HG02973 (cell line): ENCODE measurements around the gene UGT1A9.

Experiments used
- ATAC-seq: cut with Tn5 transposase; IDR thresholded peaks from one replicate; pipeline ENCODE4 v1.9.1; 2021; ENCODE audit warnings: moderate library complexity; ENCODE audit not compliant: unreplicated experiment

The UGT1A9 gene

DNA sequence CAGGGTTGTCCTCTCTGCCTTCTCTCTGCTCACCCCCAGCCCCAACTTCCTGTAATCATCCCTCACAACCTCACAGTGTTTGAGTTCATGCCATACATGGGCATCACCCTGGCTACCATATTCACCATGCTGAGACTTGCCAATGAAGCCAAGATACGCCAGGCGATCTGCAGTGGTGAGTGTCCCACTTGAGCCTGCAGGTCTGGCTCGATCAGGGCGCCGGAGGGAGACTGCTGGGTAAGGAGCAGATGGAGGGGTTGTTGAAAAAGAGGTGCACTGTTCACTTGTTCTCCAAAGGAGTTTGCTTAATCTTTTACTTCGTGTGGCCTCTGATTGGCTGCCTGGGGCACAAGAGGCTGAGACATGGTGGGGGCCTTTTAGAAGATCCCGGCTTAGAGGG, 121.0 kb downstream of the UGT1A9 start:
- no peak for ATAC-seq

DNA sequence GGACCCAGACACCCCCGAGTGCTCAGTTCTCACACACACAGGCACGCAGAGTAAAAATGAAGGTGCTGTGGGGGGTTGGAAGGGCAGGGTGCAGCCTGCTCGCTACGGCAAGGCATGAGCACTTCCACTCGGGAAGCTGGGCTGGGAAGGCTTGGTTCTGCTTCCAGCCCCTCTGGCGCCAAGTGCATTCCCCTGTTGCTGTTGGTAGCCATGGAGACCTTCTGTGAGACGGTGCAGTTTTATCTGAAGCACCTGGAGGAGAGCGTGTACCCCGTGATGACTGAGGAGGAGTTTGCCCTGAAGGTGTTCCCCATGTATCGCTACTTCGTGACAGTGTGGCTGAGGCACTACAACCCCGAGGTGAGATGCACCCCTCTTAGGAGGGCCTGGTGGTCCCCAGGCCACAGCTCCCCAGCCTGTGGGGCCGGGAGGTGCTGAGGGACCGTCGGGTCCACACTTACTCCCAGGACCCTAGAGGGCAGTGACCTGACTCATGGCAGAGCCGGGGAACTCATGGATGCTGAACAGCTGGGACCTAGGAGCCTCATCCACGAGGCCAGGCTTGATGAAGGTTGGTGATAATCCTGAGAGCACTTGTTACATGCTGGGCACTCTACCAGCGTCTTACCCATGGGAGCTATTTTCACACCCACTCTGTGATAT, 121.9 kb downstream of the UGT1A9 start:
- no peak for ATAC-seq

DNA sequence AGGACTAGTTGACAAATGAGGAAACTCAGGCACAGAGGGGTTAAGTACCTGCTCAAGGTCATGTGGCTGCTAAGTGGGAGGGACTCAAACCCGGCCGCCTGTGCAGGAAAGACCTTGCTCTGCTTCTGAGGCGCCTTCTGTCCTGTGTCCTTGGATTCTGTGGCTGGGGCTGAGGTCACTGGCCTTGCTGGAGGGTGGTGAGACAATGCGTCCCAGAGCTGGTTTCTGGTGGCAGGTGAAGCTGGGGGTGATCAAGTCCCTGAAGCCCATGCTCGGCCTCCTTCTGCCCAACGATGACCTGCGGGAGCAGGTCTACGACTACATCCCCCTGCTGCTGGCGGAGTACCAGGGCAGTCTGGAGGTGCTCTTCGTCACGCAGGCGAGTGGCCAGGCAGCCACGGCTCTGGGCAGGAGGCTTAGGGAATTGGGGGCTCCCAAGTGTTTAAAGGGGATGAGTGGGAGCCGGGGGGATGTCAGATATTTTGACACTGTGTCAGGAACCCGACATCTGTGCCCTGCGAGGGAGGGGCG, 122.5 kb downstream of the UGT1A9 start:
- no peak for ATAC-seq

DNA sequence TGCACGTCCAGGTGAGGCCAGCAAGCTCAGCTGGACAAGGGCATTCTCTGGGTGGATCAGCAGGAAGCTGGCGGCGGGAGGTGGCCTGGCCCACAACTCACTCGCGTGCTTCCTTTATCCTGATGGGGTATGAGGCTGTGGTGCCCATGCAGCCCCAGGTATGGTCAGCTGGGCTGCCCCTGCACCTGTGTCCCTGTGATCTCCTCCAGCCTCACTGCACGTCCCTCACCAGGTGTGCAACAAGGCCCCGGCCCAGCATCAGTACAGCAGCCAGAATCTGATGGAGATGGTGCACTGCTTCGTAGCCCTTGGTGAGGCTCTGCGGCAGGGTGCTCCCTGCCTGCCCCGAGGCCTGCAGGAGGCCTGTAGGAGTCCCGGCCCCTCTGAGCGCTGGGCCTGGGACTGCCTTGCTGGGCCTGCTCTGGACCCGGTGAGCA, 124.1 kb downstream of the UGT1A9 start:
- ATAC-seq, result no peak

DNA sequence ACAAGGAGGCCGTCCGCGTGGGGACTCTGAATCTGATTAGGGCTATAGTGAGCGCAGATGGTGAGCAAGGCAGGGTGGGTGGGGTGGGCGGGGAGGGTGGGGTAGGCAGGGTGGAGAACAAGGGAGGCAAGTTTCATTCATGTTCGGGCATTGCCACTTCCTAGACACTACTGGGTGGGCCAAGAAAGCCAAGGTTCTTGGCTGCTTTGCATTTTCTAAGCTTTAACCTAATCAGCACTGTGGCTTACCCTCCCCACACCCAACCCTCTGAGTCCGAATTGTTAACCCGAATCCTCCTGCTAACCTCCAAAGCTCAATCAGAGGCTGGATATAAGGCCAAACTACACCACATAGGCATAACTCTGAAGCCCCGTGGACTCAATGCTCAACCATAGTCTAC, 124.6 kb downstream of the UGT1A9 start:
- ATAC-seq, result no peak

DNA sequence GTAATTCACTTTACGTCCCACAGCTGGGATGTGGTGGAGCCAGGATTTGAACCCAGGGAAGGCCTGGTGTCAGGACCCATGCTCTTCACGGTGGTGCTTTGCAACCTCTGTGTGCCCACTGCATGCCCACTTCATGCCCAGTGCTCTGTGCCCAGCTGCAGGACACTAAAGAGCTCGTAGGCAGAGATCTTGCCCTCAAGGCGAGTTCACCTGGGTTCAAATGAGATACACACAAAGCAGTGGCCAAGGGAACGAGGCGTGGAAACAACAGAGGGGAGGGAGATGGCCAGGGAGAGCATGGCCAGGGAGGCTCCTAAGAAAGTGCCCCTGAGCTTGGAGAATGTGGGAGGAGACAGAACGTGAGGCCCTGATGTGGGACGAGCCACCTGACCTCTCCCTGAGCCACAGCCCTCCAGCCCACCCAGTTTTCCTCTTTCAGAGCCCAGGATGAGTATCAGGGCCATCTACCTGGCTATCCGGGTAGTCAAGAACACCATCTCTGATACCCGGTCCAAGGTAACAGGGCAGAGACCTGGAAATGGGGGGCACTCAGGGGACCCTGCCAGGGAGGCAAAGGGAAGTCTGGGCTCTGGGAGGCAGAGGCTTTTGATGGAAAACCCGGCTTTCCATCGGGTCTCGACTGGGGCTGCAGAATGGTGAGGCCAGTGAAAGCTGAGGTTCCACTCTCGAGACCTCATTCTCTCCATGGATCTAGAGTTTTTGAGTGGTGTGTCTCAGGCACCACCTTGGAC, 126.8 kb downstream of the UGT1A9 start:
- no peak for ATAC-seq

DNA sequence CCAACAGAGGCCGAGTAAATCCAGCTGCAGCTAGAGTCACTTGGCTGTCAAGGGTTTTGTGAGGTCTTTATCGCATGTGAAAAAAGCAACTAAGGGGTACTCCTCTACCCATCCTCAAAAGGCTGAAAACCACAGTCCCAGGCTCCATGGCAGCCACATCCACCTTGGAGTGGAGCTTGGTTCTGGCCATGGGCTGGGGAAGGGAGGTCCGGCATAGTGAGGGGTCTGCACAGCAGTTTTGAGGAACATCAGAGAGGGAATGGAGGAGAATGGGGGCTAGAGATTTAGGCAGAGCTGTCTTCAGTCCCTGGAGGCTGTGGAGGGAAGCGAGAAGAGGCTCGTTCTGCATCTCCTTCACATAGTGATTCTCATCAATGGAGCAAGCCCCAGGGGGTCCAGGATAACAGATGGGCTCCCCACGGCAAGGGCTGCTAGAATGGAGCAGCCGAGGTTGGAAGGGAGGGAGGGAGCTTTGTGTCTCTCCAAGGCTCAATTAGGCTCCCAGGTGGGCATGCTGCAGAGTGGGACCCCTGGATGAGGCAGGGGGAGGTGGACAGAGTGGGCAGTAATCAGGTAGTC, 127.5 kb downstream of the UGT1A9 start:
- ATAC-seq, result no peak

DNA sequence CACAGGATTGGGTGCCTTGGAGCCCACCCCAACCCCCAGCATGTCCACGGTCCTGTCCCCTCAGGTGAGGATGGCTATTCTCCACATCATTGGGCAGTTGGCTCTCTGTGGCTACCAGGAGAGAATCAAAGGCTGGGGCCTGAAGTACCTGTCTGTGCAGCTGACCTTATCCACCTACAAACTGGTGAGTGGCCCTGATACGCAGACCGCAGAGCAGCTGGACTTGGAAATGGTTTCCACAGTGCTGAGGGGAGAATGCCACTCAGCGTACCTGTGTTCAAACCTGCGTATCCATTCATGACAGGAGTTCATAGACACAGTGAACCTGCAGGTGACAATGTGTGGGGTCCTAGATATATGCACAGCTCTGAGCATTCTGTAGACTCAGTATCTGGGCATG, 128.0 kb downstream of the UGT1A9 start:
- ATAC-seq, result no peak

DNA sequence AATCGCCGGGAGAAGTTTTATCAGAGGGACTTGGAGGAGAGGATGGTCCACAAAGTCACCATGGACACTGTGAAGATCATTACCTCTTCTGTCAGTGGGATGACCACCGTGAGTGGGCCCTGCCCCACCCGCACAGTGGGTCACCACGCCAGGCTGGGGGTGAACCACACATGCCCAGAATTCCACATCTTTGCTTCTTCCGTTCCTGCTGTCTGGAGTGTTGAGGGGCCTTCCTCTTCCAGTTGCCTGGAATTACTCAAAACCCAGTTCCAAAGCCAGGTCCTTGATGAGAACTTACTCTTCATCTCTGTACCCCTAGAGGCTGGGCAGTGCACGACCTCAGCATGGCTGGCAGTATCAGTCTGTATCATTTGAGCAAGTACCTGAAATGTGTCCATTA, 128.5 kb downstream of the UGT1A9 start:
- no peak for ATAC-seq

DNA sequence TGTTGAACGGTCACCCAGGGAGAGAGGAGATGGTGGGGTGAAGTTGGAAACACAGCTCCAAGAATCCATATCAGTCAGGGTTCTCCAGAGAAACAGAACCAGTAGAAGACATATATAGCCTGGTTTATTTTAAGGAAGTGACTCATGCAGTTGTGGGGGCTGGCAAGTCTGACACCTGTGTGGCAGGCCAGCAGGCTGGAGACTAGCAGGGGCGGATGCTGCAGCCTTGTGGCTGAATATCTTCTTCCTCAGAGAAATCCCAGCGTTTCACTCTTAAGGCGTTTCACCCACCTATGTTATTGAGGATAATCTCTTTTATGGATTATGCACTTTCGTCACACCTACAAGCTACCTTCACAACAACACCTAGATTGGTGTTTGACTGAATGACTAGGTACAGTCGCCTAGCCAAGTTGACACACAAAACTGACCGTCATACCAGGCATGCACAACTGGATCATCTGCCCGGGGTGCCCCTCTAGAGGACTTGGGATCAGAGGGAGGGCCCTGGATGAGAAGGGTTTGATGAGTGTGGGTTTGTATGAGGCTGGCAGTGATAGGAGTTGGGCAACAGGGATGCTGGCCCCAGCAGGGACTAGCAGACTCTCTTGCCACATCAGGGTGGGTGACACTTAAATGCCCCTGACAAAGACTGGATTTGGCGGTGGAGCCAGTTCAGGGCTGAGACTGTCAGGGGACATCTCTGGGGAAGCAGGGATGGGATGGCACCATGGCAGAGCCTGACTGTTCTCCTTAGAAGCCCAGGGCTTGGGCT, 129.8 kb downstream of the UGT1A9 start:
- no peak for ATAC-seq

DNA sequence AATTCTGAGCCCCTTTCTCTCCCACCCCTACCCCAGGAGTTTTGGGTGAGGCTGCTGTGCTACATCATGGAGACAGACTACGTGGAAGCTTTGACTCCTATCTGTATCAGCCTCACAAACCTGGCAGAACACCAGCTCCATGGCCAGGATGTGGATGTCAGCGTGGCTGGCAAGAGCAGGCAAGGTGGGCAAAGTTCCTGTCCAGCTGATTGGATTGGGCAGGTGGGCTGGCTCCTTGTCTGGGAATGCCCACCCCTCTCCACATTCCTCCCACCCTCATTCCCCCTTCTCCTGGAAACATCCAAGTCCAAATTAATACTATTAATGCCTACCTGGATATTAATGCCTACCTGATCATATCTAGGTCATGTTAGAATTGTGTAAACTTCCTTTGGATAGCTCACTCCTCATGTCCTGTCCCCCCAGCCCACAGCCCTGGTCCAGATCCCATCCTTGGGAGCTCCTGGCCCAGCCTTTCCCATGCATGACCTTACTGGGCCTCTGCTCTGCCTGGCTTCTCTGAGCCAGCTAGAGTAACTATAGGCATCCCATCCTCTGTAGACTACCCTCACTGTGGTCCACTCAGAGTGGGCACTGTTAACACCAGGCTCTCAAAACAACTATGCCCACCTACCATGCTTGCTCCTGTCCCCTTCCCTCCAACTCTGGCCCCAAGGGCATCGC, 130.6 kb downstream of the UGT1A9 start:
- ATAC-seq, result no peak

DNA sequence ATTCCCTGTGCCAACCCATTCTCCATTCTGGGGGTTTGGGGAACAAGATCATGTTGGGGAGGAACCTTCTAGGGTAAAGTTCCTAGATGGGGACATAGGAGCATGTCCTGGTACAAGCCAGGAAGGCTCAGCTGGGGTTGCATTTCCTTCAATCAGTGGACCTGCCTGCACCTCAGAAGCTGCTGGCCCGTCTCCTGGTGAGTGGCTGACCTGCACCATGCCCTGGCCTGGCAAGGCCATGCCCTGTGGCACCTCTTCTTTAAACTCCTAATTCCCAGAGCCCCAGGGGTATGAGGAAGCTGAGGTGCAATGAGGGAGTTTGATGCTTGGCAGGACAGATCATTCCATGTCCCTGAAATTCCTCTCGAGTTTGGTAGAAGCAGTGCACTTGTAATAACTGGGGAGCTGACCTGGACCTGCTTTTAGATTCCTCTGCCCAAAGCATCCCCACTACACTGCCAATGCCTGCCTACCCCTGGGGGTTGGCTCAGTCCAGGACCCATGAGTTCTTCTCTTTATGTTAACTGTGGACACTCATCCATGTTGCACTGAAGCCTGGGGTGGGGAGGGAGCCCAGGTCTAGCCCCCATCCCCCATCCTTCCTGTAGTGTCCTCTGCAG, 131.7 kb downstream of the UGT1A9 start:
- no peak for ATAC-seq

DNA sequence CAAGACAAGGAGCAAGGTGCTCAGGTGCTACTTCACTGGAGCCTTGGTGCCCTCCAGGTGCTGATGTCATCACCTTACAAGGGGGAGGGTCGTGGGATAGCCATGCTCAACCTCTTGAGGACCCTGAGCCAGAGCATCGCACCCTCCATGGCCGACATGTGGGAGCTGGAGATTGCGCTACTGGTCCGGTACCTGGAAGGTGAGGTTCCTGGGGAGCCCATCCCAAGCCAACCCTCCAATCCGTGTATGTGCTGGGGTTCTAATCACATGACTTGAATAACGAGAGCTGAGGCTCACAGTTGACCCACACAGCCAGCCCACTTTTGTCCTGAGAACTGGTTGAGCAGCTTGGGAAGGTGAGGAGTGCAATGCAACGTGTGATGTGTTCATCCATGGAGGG, 132.3 kb downstream of the UGT1A9 start:
- ATAC-seq, result no peak

DNA sequence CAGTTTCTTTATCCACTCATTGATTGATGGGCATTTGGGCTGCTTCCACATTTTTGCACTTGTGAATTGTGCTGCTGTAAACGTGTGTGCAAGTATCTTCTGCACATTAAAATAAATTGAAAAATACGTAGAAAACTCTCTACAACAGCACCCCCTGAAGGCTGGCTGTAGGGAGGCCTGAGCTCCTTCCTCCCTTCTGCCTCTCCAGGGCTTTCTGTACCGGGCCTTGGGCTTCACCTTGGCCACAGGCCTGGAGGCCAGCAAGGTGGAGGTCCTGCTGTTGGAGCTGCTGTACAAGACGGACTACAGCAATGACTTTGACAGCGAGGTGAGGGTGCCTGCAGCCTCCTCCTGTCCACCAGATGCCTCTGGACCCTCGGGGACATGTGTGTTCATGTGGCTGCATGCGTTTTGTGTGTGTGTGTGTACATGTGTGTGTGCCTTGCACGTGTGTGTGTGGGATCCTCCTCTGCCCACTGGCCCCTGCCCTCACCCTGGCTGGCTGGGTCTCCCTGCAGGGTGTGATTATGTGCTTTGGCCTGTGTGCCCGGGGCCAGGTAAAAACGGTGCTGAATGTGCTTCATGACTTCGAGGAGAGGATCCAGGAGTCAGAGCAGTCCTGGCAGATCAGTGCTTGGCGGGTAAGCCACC, 135.6 kb downstream of the UGT1A9 start:
- no peak for ATAC-seq

DNA sequence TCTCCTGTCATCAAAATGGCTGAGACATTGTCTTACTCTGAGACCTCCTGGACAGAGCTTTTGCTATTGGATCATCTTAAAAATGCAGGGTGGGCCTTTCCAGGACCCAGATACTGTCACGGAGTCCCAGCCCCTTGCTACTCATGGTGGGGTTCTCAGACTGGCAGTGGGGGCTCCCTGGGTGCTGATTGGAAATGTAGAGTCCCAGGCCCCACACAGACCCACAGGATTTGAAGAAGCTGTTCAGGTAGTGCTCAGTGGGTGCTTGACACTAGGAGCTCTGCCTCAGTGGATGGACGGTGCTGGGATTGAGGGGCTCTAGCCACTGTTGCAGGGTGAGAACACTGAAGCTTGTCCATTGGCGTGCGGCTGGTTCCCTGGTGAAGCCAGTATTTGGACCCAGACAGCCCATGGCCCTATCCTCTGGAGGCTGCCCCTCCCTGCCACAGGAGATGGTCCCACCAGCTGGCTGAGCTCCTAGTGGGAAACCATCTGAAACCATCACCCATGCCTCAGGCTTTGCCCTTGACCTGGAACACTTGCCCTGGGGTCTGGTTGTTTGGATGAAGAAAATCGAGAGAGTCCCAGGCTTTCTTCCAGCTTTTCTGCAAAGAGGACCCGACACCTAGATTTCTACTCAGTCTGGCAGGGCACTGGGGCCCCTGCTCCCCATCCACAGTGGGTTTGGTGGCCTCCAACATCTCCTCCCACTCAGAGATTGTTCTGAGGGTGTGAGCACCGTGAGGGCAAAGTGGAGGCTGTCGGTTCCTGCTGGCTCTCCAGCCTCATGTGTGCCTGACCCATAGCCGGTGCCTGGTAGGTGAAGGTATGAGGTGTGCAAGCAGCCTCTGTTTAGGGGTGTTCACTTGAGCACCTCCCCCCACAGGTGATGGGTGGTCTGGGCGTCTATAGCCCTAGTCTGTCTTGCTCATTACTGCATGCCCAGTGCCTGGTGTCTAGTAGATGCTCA, 136.6 kb downstream of the UGT1A9 start:
- no peak for ATAC-seq

DNA sequence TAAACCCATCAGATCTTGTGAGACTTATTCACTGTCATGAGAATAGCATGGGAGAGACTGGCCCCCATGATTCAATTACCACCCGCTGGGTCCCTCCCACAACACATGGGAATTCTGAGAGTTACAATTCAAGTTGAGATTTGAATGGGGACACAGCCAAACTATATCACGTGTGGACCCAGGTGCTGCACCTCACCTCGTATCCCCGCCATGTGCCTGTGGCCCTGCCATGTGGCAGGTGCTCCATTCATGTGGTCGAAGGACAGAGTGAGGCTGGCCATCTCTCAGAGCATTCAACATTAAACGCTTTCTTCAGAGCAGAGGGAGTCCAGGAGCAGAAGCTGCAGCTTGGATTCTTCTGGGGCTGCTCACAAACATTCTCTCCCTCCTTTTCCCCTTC, 138.7 kb downstream of the UGT1A9 start:
- ATAC-seq, result no peak

DNA sequence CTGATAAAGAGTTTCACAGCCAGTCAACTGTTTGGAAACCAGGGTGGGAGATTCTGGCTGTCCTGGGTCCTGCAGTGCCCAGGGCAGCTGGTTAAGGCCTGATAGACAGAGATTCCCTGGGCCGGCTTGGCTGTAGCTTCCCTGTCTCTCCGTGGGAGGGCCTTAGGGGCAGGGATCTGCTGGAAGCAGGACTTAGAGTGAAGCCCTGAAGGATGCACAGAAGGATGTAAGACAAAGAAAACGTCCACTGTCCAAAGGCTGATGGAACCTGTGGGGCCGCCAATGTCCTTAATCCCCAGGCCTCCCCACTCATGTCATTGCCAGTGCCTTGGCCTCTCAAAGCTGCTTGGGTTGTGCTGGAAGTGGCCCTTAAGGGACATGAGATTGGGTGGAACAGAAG, 139.4 kb downstream of the UGT1A9 start:
- no peak for ATAC-seq

DNA sequence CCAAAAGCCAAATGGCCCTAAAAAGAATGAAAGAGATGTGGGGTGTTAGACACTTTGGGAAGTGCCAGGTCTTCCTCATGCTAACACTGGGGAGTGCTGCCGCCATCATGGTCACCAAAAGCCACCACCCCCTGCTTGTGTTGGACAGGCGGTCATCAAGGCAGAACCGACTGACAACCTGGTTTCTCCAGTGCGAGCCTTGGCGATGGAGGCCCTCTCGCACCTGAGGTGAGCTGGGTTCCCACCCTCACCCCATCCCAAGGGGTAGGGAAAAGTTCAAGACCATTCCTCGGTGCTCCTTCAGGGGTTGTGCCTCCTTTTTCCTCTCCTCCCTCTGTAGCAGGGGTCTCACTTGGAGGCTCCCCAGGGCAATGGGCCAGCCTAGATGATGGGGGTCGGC, 140.0 kb downstream of the UGT1A9 start:
- no peak for ATAC-seq
